ENCODE measurements around the gene APOBEC3C. TPM values are rescaled to one million over a fixed set of nuclear protein-coding genes. Genes with fewer than 3 reads are reported as not detected.
A peak's percentile ranks its signal among the peaks of the same experiment; 100 is the strongest.
"Not testable (repeated sequence)": the region's sequence is repeated elsewhere in the genome, so short reads cannot be mapped to it uniquely, and the experiment has no call there.

The APOBEC3C gene
- total RNA-seq, 1 donor from 2014 or later = 25.3 TPM

DNA sequence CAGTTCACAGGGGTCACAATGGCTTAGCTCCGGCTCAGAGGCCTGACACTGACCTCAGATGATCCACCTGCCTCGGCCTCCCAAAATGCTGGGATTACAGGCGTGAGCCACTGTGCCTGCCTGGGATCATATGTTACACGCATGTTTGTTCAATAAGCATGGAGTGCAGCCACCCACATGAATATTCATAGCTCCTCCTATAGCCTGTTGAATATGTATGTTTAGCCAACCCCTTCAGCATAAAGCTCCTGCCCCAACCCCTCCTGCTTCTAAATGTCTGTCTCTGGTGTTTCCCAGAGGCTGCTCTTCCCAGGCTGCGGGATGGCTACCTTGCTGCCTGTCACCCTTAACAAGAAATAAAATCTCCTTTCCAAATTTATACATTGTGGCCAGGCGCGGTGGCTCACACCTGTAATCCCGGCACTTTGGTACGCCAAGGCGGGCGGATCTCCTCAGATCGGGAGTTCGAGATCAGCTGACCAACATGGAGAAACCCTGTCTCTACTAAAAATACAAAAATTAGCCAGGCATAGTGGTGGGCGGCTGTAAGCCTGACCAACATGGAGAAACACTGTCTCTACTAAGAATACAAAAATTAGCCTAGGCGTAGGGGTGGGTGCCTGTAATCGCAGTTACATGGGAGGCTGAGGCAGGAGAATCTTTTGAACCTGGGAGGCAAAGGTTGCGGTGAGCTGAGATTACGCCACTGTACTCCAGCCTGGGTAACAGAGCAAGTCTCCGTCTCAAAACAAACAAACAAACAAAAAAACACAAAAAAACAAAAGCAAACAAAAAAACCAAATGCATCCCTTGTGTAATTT lies 25.5 kb downstream of the APOBEC3C start:
- H3K27me3 ChIP-seq = no peaks in the 10 kb centered on the region
- H3K36me3 ChIP-seq = no peaks in the 10 kb centered on the region
- H3K27ac ChIP-seq = peak overlapping the region; percentile 90
- peak overlapping the region; percentile 66 for H3K4me3 ChIP-seq
- ATAC-seq (no peak), DNase-seq (no peak)
- no peak for TF ChIP-seq CTCF (IDR thresholded peaks at IDR 0.05)
- H3K4me1 ChIP-seq = peaks cover 9% of the 10 kb centered on the region
- H3K9me3 ChIP-seq = no peaks in the 10 kb centered on the region
- intact Hi-C loops (cut with DNase I) = no loop called here

DNA sequence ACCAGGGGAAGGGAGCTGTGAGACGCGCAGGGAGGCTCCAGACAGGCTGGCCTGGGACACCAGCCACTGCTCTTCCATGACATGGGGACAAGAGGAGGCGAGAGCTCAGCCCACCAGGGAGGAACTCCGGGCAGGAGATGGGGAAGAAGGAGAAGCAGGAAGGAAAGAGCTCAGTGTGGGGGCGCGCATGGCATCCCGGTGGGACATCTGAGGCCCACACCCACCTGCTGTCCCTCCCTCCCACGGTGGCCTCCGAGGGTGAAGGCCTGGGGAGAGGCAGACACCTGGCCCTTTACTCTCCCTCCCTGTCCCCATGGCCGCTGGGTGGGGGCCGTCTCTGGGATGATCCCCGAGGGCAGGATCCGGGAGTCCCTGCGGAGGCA lies 26.1 kb downstream of the APOBEC3C start:
- H3K4me1 ChIP-seq; ATAC-seq; H3K36me3 ChIP-seq; H3K9me3 ChIP-seq; H3K27me3 ChIP-seq; DNase-seq; intact Hi-C loops (cut with DNase I): not testable (repeated sequence)
- Histone ChIP-seq H3K27ac (peak overlapping the region; percentile 90), H3K4me3 (peak overlapping the region; percentile 66)

DNA sequence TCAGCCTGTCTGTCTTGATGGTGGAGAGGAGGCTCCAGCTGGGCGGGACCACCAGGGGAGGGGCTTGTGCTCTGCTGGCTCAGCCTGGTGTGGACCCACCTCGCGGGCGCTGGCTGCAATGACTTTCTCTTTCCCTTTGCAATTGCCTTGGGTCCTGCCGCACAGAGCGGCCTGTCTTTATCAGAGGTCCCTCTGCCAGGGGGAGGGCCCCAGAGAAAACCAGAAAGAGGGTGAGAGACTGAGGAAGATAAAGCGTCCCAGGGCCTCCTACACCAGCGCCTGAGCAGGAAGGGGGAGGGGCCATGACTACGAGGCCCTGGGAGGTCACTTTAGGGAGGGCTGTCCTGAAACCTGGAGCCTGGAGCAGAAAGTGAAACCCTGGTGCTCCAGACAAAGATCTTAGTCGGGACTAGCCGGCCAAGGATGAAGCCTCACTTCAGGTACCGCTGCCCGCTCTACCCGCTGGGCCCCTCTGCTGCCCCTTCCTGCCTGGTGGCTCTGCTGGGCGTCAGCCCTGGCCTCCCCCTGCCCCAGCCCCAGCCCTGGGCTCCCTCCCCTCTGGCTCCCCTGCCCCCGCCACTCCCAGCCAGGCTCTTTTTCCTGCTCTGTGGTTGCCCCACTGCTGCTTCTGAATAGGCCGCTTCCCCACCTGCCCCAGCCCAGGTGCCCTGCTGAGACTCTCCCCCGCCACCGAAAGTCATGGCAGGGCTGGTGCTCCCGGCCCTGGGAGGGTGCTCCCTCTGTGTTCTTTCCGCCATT lies 26.7 kb downstream of the APOBEC3C start, which contains the start of gene APOBEC3F:
Gene APOBEC3F, plus strand, starts transcription at position 327 of the 759 bp plus-strand sequence. Its CDS starts 97 bp downstream, at position 424.
- H3K9me3 ChIP-seq; H3K27me3 ChIP-seq; intact Hi-C loops (cut with DNase I); H3K36me3 ChIP-seq; H3K4me1 ChIP-seq: not testable (repeated sequence)
- ATAC-seq (peak; percentile 94), DNase-seq (peak; percentile 79)
- H3K4me3 ChIP-seq = peak within 1 kb of the TSS; percentile 66
- peak within 1 kb of the TSS; percentile 90 for H3K27ac ChIP-seq

GRCh38 chr22:39041908-39042307 lies 27.9 kb downstream of the APOBEC3C start:
- H3K27me3 ChIP-seq = no peaks in the 10 kb centered on the region
- DNase-seq (no peak), ATAC-seq (no peak)
- intact Hi-C loops (cut with DNase I) = no loop called here
- peaks cover 9% of the 10 kb centered on the region for H3K4me1 ChIP-seq
- TF ChIP-seq CTCF (IDR thresholded peaks at IDR 0.05) = no peak
- no peaks in the 10 kb centered on the region for H3K9me3 ChIP-seq
- no peaks in the 10 kb centered on the region for H3K36me3 ChIP-seq
- H3K27ac ChIP-seq = no peak overlapping the region
- peak overlapping the region; percentile 66 for H3K4me3 ChIP-seq

GRCh38 chr22:39043063-39043462 lies 29.0 kb downstream of the APOBEC3C start:
- H3K4me1 ChIP-seq; H3K36me3 ChIP-seq; ATAC-seq; intact Hi-C loops (cut with DNase I); DNase-seq; H3K27me3 ChIP-seq; H3K4me3 ChIP-seq; H3K9me3 ChIP-seq; H3K27ac ChIP-seq: not testable (repeated sequence)

DNA sequence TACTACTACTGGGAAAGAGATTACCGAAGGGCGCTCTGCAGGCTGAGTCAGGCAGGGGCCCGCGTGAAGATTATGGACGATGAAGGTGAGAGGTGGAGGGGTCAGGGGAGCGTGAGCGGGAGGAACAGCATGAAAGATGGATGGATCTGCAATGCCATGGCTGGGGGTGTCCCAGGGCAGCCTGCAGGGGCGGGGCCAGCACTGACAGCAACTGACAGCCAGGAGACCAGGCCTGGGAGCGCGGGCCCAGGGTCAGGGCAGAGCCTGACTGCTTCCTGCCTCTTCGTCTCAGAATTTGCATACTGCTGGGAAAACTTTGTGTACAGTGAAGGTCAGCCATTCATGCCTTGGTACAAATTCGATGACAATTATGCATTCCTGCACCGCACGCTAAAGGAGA lies 31.1 kb downstream of the APOBEC3C start:
- intact Hi-C loops (cut with DNase I); H3K4me1 ChIP-seq; H3K4me3 ChIP-seq: not testable (repeated sequence)

DNA sequence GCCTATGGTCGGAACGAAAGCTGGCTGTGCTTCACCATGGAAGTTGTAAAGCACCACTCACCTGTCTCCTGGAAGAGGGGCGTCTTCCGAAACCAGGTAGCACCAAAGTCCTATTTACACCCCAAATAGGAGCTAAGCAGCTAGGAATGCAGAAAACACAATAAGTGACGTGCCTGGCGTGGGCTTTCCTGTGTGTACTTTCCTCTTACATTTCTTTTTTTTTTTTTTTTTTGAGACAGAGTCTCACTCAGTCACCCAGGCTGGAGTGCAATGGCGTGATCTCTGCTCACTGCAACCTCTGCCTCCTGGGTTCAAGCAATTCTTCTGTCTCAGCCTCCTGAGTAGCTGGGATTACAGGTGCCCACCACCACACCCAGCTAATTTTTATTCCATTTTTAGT lies 35.4 kb downstream of the APOBEC3C start:
- ATAC-seq; H3K4me3 ChIP-seq; H3K27ac ChIP-seq; H3K27me3 ChIP-seq; H3K36me3 ChIP-seq; intact Hi-C loops (cut with DNase I); H3K9me3 ChIP-seq; DNase-seq; H3K4me1 ChIP-seq: not testable (repeated sequence)

More for the DNA sequence above, 31.1 kb downstream of the APOBEC3C start:
- not testable (repeated sequence) for H3K9me3 ChIP-seq, DNase-seq, ATAC-seq, H3K27me3 ChIP-seq, H3K36me3 ChIP-seq, H3K27ac ChIP-seq

DNA sequence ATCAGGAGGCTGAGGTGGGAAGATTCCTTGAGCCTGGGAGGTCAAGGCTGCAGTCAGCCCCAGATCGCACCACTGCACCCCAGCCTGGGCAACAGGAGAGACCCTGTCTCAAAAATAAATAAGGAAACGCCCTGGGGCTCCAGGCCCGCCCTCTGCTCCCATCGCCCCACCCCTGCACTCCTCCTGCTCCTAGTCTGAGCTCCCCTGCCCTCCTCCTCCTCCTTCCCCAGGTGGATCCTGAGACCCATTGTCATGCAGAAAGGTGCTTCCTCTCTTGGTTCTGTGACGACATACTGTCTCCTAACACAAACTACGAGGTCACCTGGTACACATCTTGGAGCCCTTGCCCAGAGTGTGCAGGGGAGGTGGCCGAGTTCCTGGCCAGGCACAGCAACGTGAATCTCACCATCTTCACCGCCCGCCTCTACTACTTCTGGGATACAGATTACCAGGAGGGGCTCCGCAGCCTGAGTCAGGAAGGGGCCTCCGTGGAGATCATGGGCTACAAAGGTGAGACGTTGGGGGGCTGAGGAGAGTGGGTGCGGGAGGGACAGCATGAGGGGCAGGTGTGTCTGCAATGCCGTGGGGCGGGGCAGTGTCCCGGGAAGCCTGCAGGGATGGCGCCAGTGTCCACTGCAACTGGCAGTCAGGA lies 37.9 kb downstream of the APOBEC3C start:
- H3K27me3 ChIP-seq; intact Hi-C loops (cut with DNase I); H3K9me3 ChIP-seq; H3K36me3 ChIP-seq; H3K4me1 ChIP-seq; DNase-seq; H3K4me3 ChIP-seq; H3K27ac ChIP-seq: not testable (repeated sequence)
- ATAC-seq = peak; percentile 11

Data from upper lobe of right lung (tissue), 1 donor.